ENCODE results near the gene PRM3. TPM values are rescaled to one million over a fixed set of nuclear protein-coding genes. Genes with fewer than 3 reads are reported as not detected.

The PRM3 gene
- total RNA-seq, 8 experiments from 2014 or later: 1.9 TPM; not detected in 7

DNA sequence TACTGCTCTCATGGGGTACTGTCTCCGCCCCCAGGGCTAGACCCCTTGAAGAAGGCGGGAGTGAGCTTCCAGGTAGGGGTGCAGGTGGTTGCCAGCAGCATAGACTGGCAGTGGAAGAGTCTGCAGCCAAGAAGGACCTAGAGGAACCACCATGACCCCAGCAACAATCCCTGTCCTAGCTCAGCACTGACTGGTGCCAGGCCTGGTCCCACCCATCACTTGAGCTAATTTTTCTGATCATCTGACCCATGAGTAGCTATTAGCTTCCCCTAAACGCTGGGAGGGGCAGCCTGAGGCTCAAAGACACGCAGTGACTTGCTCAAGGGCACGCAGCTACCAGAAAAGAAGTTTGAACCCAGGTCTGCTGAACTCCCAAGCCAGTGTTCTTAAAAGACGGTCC lies 945 bp downstream of the PRM3 start:
- Histone ChIP-seq H3K4me3 (no peak overlapping the region), H3K4me1 (replicated peaks in 1 of 2) (peaks cover 3 to 5% of the 10 kb centered on the region in 2 donors), H3K27ac (no peak overlapping the region)
- ATAC-seq (replicated peaks in 6 of 8): peak in 2 of 8 experiments; percentile 41 to 71
- in situ Hi-C loops (cut with MboI; ENCODE audit: low pct_unique_long_range_greater_than_20kb in 2 of 9, low sequenced_read_pairs in 9 of 9, unreplicated experiment in 9 of 9): loop anchor here in 5 of 9 experiments (25.0 kb wide), 1 partner anchor 310 kb away; no protein-coding TSS in a partner anchor
- 17 to 100% (median 90%) methylated on average over 1 to 4 of the region's 6 CpGs; no CpG with 5 or more reads in 3 of the 10 experiments for WGBS, 10 experiments

GRCh38 chr16:11271610-11272009 lies 1.8 kb downstream of the PRM3 start:
- H3K4me3 ChIP-seq: no peak overlapping the region
- peaks cover 3 to 5% of the 10 kb centered on the region in 2 donors for H3K4me1 ChIP-seq (replicated peaks in 1 of 2)
- in situ Hi-C loops (cut with MboI; ENCODE audit: low pct_unique_long_range_greater_than_20kb in 2 of 9, low sequenced_read_pairs in 9 of 9, unreplicated experiment in 9 of 9): loop anchor here in 5 of 9 experiments (25.0 kb wide), 1 partner anchor 309 kb away; no protein-coding TSS in a partner anchor
- WGBS, 10 experiments: 67 to 80% (median 80%) methylated on average over 1 to 3 of the region's 10 CpGs; no CpG with 5 or more reads in 7 of the 10 experiments
- no peak for ATAC-seq (replicated peaks in 6 of 8)
- no peak overlapping the region for H3K27ac ChIP-seq

GRCh38 chr16:11270602-11271162 lies 2.7 kb downstream of the PRM3 start:
- H3K4me3 ChIP-seq: no peak overlapping the region
- in situ Hi-C loops (cut with MboI; ENCODE audit: low pct_unique_long_range_greater_than_20kb in 2 of 9, low sequenced_read_pairs in 9 of 9, unreplicated experiment in 9 of 9): loop anchor here in 5 of 9 experiments (25.0 kb wide), 1 partner anchor 308 kb away; no protein-coding TSS in a partner anchor
- H3K4me1 ChIP-seq (replicated peaks in 1 of 2): peaks cover 3 to 5% of the 10 kb centered on the region in 2 donors
- ATAC-seq (replicated peaks in 6 of 8): no peak
- 37 to 100% (median 94%) methylated on average over 1 to 2 of the region's 2 CpGs; no CpG with 5 or more reads in 2 of the 10 experiments for WGBS, 10 experiments
- no peak overlapping the region for H3K27ac ChIP-seq

- ATAC-seq (replicated peaks in 6 of 8): no peak
- H3K4me3 ChIP-seq: no peak within 1 kb of the TSS
- peaks cover 2 to 5% of the 10 kb centered on the region in 2 donors for H3K4me1 ChIP-seq (replicated peaks in 1 of 2)
- H3K27ac ChIP-seq: no peak within 1 kb of the TSS
- WGBS, 10 experiments: 76 to 100% (median 89%) methylated on average over 1 to 9 of the region's 11 CpGs; no CpG with 5 or more reads in 6 of the 10 experiments
- in situ Hi-C loops (cut with MboI; ENCODE audit: low pct_unique_long_range_greater_than_20kb in 2 of 9, low sequenced_read_pairs in 9 of 9, unreplicated experiment in 9 of 9): loop anchor here in 5 of 9 experiments (25.0 kb wide), 1 partner anchor 307 kb away; no protein-coding TSS in a partner anchor
These were observed 4.5 kb downstream of the PRM3 start, which contains the start of gene TNP2 for GRCh38 chr16:11268921-11269375. Gene TNP2 (minus strand): TSS chr16:11269325. CDS start chr16:11269262, 63 bp downstream.

- no peak overlapping the region for H3K27ac ChIP-seq
- in situ Hi-C loops (cut with MboI; ENCODE audit: low pct_unique_long_range_greater_than_20kb in 2 of 9, low sequenced_read_pairs in 9 of 9, unreplicated experiment in 9 of 9): loop anchor here in 5 of 9 experiments (25.0 kb wide), 1 partner anchor 303 kb away; no protein-coding TSS in a partner anchor
- WGBS, 10 experiments: 17 to 92% (median 83%) methylated on average over 1 to 6 of the region's 7 CpGs; no CpG with 5 or more reads in 4 of the 10 experiments
- no peak overlapping the region for H3K4me3 ChIP-seq
- H3K4me1 ChIP-seq (replicated peaks in 1 of 2): no peaks in the 10 kb centered on the region
- no peak for ATAC-seq (replicated peaks in 6 of 8)
These were observed 8.3 kb downstream of the PRM3 start for GRCh38 chr16:11265124-11265523.

GRCh38 chr16:11264155-11264832 lies 9.1 kb downstream of the PRM3 start:
- Histone ChIP-seq H3K27ac (no peak overlapping the region), H3K4me1 (replicated peaks in 1 of 2) (no peaks in the 10 kb centered on the region), H3K4me3 (no peak overlapping the region)
- in situ Hi-C loops (cut with MboI; ENCODE audit: low pct_unique_long_range_greater_than_20kb in 2 of 9, low sequenced_read_pairs in 9 of 9, unreplicated experiment in 9 of 9): loop anchor here in 5 of 9 experiments (25.0 kb wide), 1 partner anchor 302 kb away; no protein-coding TSS in a partner anchor
- ATAC-seq (replicated peaks in 6 of 8): no peak
- 53 to 96% (median 84%) methylated on average over 2 to 4 of the region's 9 CpGs; no CpG with 5 or more reads in 4 of the 10 experiments for WGBS, 10 experiments

GRCh38 chr16:11263737-11264136 lies 9.7 kb downstream of the PRM3 start:
- no peak overlapping the region for H3K4me3 ChIP-seq
- WGBS, 10 experiments: 45 to 85% (median 69%) methylated on average over 1 to 4 of the region's 4 CpGs; no CpG with 5 or more reads in 4 of the 10 experiments
- H3K4me1 ChIP-seq (replicated peaks in 1 of 2): no peaks in the 10 kb centered on the region
- in situ Hi-C loops (cut with MboI; ENCODE audit: low pct_unique_long_range_greater_than_20kb in 2 of 9, low sequenced_read_pairs in 9 of 9, unreplicated experiment in 9 of 9): loop anchor here in 5 of 9 experiments (25.0 kb wide), 1 partner anchor 301 kb away; no protein-coding TSS in a partner anchor
- no peak overlapping the region for H3K27ac ChIP-seq
- ATAC-seq (replicated peaks in 6 of 8): no peak

DNA sequence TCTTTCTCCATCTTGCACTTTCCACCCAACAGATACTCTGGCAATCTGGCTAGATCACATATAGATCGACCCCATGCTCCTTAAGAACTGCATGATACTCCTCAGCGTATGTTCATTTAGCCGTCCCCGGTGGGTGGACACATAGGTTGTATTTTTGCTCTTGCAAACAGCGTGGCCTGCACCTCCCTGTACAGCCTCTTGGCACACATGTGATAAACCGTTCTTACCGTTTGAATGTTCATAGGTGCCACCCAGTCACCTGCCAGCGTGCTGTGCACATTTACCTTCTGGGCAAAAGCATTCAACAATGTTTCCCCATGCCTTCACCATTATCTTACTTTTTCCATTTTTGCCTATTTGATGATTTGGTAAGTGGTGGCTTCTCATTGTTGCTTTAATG lies 10.5 kb downstream of the PRM3 start:
- WGBS, 10 experiments: 70 to 100% (median 83%) methylated on average over 1 to 8 of the region's 8 CpGs; no CpG with 5 or more reads in 2 of the 10 experiments
- no peak overlapping the region for H3K4me3 ChIP-seq
- ATAC-seq (replicated peaks in 6 of 8): no peak
- in situ Hi-C loops (cut with MboI; ENCODE audit: low pct_unique_long_range_greater_than_20kb in 2 of 9, low sequenced_read_pairs in 9 of 9, unreplicated experiment in 9 of 9): loop anchor here in 5 of 9 experiments (25.0 kb wide), 1 partner anchor 301 kb away; no protein-coding TSS in a partner anchor
- no peak overlapping the region for H3K27ac ChIP-seq
- no peaks in the 10 kb centered on the region for H3K4me1 ChIP-seq (replicated peaks in 1 of 2)

- in situ Hi-C loops (cut with MboI; ENCODE audit: low pct_unique_long_range_greater_than_20kb in 2 of 9, low sequenced_read_pairs in 9 of 9, unreplicated experiment in 9 of 9): loop anchor here in 5 of 9 experiments (25.0 kb wide), 1 partner anchor 298 kb away; no protein-coding TSS in a partner anchor
- Histone ChIP-seq H3K4me1 (replicated peaks in 1 of 2) (no peaks in the 10 kb centered on the region), H3K27ac (no peak overlapping the region), H3K4me3 (no peak overlapping the region)
- 40 to 72% (median 59%) methylated on average over 1 to 3 of the region's 3 CpGs; no CpG with 5 or more reads in 4 of the 10 experiments for WGBS, 10 experiments
- ATAC-seq (replicated peaks in 6 of 8): no peak
These were observed 12.8 kb downstream of the PRM3 start for GRCh38 chr16:11260596-11260966.

DNA sequence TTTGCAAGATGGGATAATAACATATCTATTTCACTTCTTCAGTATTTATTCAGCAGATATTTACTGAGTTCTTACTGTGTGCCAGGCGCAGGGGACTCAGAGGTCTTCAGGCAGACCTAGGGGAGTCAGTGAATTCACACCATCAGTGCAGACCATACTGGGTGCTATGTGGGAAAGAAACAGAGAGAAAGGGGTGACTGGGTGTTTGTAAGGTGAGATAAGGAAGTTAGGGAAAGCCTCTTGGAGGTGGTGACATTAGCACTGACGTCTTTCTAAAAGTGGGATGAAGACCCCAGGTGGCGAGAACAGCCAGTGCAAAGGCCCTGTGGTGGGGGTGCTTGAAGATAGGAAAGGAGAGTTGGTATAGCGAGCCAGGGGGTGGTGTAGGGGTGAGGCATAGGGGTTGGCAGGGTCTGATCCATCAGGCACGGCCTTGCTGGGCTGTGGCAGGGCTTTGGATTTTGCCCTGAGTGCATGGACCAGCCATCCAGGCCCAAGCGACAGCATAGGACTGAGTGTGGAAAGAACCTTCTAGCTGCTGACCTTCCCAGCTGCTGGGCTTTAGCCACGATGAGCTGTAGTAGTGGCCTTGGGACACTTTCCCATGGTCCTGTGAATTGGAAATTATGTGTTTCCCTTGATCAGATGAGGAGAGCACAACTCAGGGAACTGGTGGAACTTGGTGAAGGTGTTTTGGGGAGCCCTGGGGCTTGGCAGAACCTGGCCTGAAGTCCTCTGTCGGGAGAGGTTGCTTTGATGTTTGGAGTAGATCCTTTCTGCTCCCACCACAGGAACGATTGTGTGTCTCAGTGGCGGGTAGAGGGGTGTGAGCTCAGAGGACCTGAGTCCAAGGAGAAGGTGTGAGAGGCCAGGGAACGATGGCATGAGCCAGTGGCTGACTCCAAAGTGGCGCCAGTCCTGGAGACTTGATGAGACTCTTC lies 13.5 kb downstream of the PRM3 start:
- H3K4me1 ChIP-seq (replicated peaks in 1 of 2): no peaks in the 10 kb centered on the region
- 60 to 100% (median 85%) methylated on average over 1 to 8 of the region's 12 CpGs; no CpG with 5 or more reads in 2 of the 10 experiments for WGBS, 10 experiments
- no peak overlapping the region for H3K4me3 ChIP-seq
- H3K27ac ChIP-seq: no peak overlapping the region
- in situ Hi-C loops (cut with MboI; ENCODE audit: low pct_unique_long_range_greater_than_20kb in 2 of 9, low sequenced_read_pairs in 9 of 9, unreplicated experiment in 9 of 9): loop anchor here (10.0 to 25.0 kb wide), 2 partner anchors 295 to 298 kb away; no protein-coding TSS in a partner anchor
- no peak for ATAC-seq (replicated peaks in 6 of 8)

- no peak for ATAC-seq (replicated peaks in 6 of 8)
- Histone ChIP-seq H3K4me1 (replicated peaks in 1 of 2) (peaks cover 2 to 3% of the 10 kb centered on the region in 2 donors), H3K4me3 (no peak overlapping the region), H3K27ac (no peak overlapping the region)
- in situ Hi-C loops (cut with MboI; ENCODE audit: low pct_unique_long_range_greater_than_20kb in 2 of 9, low sequenced_read_pairs in 9 of 9, unreplicated experiment in 9 of 9): loop anchor here (10.0 to 25.0 kb wide), 2 partner anchors 294 to 297 kb away; no protein-coding TSS in a partner anchor
- 19 to 91% (median 74%) methylated on average over 1 to 8 of the region's 15 CpGs; no CpG with 5 or more reads in 4 of the 10 experiments for WGBS, 10 experiments
These were observed 14.6 kb downstream of the PRM3 start for GRCh38 chr16:11258553-11259492.
